Natural killer cell (primary cell): ENCODE measurements around the gene SIK3. TPM values are rescaled to one million over a fixed set of nuclear protein-coding genes. Genes with fewer than 3 reads are reported as not detected.

Source experiments
- ATAC-seq, 3 donors: fragments of 150-1000 bp in 2 of 3; fragments of 200-7000 bp in 1 of 3; cut with Tn5 transposase; 1 replicate in 1 of 3; 2 replicates in 2 of 3; pipeline ENCODE4 v1.10.0; 2021; ENCODE audit warnings: mild to moderate bottlenecking in 2 of 3, moderate library complexity in 2 of 3
- DNase-seq, 2 donors: peaks; one replicate each; pipeline versions ENCODE4 v3.0.0 to v3.0.0-alpha.2; 2013 to 2021; ENCODE audit warnings: mixed read lengths in 1 of 2
- H3K27ac ChIP-seq: one replicate; pipeline ENCODE4 v1.5.1; 2013; ENCODE audit warnings: mild to moderate bottlenecking, low read length
- H3K27me3 ChIP-seq: one replicate; pipeline ENCODE4 v1.6.1; 2013; ENCODE audit warnings: low read length; ENCODE audit not compliant: control insufficient read depth, insufficient read depth
- H3K36me3 ChIP-seq: one replicate; pipeline ENCODE4 v1.6.1; 2013; ENCODE audit warnings: low read length; ENCODE audit not compliant: control insufficient read depth, insufficient read depth
- H3K4me1 ChIP-seq: one replicate; pipeline ENCODE4 v1.6.1; 2013; ENCODE audit warnings: low read length; ENCODE audit not compliant: control insufficient read depth, insufficient read depth
- H3K4me3 ChIP-seq: one replicate; pipeline ENCODE4 v1.5.1; 2013; ENCODE audit warnings: low read length
- H3K9me3 ChIP-seq: one replicate; pipeline ENCODE4 v1.6.1; 2013; ENCODE audit warnings: low read length; ENCODE audit not compliant: control insufficient read depth, insufficient read depth
- H3K27ac Mint-ChIP-seq, 2 donors: one replicate each; pipeline ENCODE4 v1.8.0; 2022; ENCODE audit warnings: mild to moderate bottlenecking in 2 of 2, mixed read lengths in 2 of 2, moderate library complexity in 1 of 2
- H3K27me3 Mint-ChIP-seq, 2 donors: one replicate each; pipeline ENCODE4 v1.8.0; 2022; ENCODE audit warnings: low read depth in 2 of 2, mixed read lengths in 2 of 2
- H3K36me3 Mint-ChIP-seq: one replicate; pipeline ENCODE4 v1.8.0; 2022; ENCODE audit warnings: mixed read lengths
- H3K4me1 Mint-ChIP-seq, 2 donors: one replicate each; pipeline ENCODE4 v1.8.0; 2022; ENCODE audit warnings: mixed read lengths in 2 of 2
- H3K4me3 Mint-ChIP-seq: one replicate; pipeline ENCODE4 v1.8.0; 2022; ENCODE audit warnings: mild to moderate bottlenecking, moderate library complexity, mixed read lengths
- H3K9me3 Mint-ChIP-seq, 2 donors: one replicate each; pipeline ENCODE4 v1.8.0; 2022; ENCODE audit warnings: mixed read lengths in 2 of 2
- WGBS: methylation state at CpG from one replicate; pipeline ENCODE4 v1.1.7; 2013; ENCODE audit warnings: missing lambda C conversion rate; ENCODE audit not compliant: insufficient coverage; 5-methylcytosine and 5-hydroxymethylcytosine counted together
- intact Hi-C: fragments of 100-400 bp; cut with micrococcal nuclease; formaldehyde crosslinking; loops from one replicate; pipeline ENCODE4 v1.14.2; 2022
- total RNA-seq, 4 donors: library from RNA; stranded (reverse); fragments of 120-200 nt in 1 of 4; gene quantifications; one replicate each; pipeline versions ENCODE4 v1.2.3 to v1.2.4, GENCODE V29; 2013 to 2022
- TF ChIP-seq, protein P1 (sequence below): fragments of 200-600 bp; IDR thresholded peaks from one replicate; pipeline ENCODE4 v1.8.0; 2022; ENCODE audit warnings: antibody characterized with exemption

The SIK3 gene
- total RNA-seq, 3 donors from 2014 or later (not counting 1 experiment from before 2014, with no cell fraction given) = 71.6 to 120 (median 119) TPM

DNA sequence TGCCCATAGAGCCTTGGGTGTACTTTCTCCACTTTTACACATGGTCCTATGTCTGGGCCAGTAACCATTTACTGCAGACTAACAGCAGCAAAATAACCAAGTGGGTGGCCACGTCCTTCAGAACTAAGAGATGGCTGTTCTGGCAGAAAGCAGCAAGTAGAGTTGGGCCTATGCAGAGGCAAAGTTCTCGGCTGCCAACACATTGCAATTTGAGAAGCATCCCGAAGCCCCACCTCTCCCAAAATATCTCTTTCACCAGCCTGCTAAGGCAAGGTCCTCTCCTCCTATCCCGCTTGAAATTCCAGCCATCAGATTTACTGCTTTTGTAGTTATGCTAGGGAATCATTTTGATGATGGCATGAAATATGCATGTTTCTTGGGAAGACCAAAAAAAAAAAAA is 142.3 kb downstream of the SIK3 start:
- Mint-ChIP-seq H3K36me3 (peaks cover 1% of the 10 kb centered on the region), H3K27me3 (no peaks in the 10 kb centered on the region), H3K27ac (peak overlapping the region; percentile 85 to 87), H3K4me1 (peaks cover 48 to 50% of the 10 kb centered on the region in 2 donors), H3K9me3 (no peaks in the 10 kb centered on the region), H3K4me3 (no peak overlapping the region)
- ATAC-seq (peak in 1 of 3 donors; percentile 13), DNase-seq (no peak)
- no peaks in the 10 kb centered on the region for H3K27me3 ChIP-seq
- TF ChIP-seq, protein P1, sequence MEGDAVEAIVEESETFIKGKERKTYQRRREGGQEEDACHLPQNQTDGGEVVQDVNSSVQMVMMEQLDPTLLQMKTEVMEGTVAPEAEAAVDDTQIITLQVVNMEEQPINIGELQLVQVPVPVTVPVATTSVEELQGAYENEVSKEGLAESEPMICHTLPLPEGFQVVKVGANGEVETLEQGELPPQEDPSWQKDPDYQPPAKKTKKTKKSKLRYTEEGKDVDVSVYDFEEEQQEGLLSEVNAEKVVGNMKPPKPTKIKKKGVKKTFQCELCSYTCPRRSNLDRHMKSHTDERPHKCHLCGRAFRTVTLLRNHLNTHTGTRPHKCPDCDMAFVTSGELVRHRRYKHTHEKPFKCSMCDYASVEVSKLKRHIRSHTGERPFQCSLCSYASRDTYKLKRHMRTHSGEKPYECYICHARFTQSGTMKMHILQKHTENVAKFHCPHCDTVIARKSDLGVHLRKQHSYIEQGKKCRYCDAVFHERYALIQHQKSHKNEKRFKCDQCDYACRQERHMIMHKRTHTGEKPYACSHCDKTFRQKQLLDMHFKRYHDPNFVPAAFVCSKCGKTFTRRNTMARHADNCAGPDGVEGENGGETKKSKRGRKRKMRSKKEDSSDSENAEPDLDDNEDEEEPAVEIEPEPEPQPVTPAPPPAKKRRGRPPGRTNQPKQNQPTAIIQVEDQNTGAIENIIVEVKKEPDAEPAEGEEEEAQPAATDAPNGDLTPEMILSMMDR = no peak
- H3K4me3 ChIP-seq = no peak overlapping the region
- intact Hi-C loops = no loop called here
- peaks cover 5% of the 10 kb centered on the region for H3K36me3 ChIP-seq
- WGBS = 75% methylated on average over 3 of the region's 4 CpGs
- no peaks in the 10 kb centered on the region for H3K9me3 ChIP-seq
- H3K27ac ChIP-seq = peak overlapping the region; percentile 69
- H3K4me1 ChIP-seq = peaks cover 25% of the 10 kb centered on the region

DNA sequence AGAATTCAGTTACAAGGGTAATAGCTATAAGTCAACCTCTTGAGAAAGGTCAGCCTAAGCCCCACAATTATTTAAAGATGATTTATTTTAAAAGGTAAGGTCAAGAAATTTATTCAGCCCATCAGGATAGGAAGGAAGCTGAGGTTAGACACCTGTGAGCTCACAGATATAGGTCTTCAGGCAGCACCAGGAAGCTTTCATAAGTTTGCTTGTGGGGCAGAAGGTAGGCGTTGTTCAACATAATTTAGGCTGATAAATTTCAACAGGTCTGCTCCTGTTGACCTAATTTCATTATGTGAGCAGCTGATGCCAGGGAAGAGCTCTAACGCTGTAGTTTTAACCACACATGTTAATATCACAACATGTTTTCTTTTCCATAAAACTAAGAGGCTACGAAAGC is 142.7 kb downstream of the SIK3 start:
- Mint-ChIP-seq H3K4me3 (no peak overlapping the region), H3K4me1 (peaks cover 44 to 46% of the 10 kb centered on the region in 2 donors), H3K9me3 (no peaks in the 10 kb centered on the region), H3K36me3 (peaks cover 5% of the 10 kb centered on the region), H3K27ac (peak overlapping the region; percentile 85 to 87), H3K27me3 (no peaks in the 10 kb centered on the region)
- Histone ChIP-seq H3K36me3 (peaks cover 5% of the 10 kb centered on the region), H3K9me3 (no peaks in the 10 kb centered on the region), H3K4me3 (no peak overlapping the region), H3K4me1 (peaks cover 23% of the 10 kb centered on the region), H3K27ac (peak overlapping the region; percentile 69), H3K27me3 (no peaks in the 10 kb centered on the region)
- ATAC-seq = peak; percentile 52 to 62 (median 52)
- DNase-seq = peak in 1 of 2 donors; percentile 56
- WGBS = 31% methylated on average over 3 of the region's 3 CpGs
- intact Hi-C loops = no loop called here
- TF ChIP-seq, protein P1 = no peak

DNA sequence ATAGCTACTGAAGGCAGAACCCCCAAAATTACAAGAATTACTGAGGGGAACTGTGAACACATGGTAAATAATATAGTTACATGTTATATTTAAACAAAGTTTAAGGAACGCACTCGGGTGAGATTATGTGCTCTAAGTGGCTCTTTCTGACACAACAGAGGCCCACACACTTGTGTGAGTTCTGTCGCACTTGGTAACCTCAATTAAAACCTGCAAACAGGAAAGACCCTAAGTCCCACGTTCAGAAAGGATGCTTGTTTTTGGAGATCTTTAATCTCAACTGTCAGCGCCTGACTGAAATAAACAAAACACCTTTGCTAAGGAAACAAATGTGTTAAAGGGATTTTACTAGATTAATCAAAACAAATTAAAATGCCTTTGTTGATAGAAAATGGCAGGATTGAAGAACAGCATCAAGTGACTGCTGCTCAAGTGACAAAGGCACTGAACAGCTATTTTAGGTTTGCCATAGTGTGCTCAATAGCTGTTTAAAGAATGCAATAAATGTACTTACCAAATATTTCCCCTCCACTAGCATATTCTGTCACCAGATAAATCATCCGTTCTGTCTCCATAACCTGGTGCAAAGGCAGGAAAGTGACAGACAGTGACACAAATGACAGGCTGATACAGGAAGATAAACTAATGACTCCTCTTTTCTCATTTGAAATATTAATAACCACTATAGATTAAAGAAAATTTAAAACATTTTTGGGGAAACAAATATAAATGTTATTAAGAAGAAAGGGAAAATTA is 144.5 kb downstream of the SIK3 start:
- peak in 1 of 2 donors; percentile 58 for DNase-seq
- Histone ChIP-seq H3K9me3 (no peaks in the 10 kb centered on the region), H3K4me1 (peaks cover 20% of the 10 kb centered on the region), H3K27ac (peak overlapping the region; percentile 82), H3K4me3 (no peak overlapping the region), H3K27me3 (no peaks in the 10 kb centered on the region), H3K36me3 (peaks cover 15% of the 10 kb centered on the region)
- peak overlapping the region; percentile 87 to 92 for H3K27ac Mint-ChIP-seq
- peak; percentile 76 to 87 (median 87) for ATAC-seq
- WGBS = 34% methylated on average over 5 of the region's 6 CpGs
- peaks cover 12% of the 10 kb centered on the region for H3K36me3 Mint-ChIP-seq
- H3K27me3 Mint-ChIP-seq = no peaks in the 10 kb centered on the region
- peak overlapping the region; percentile 50 for H3K4me3 Mint-ChIP-seq
- TF ChIP-seq, protein P1 = no peak
- H3K9me3 Mint-ChIP-seq = no peaks in the 10 kb centered on the region
- H3K4me1 Mint-ChIP-seq = peaks cover 39 to 42% of the 10 kb centered on the region in 2 donors
- intact Hi-C loops = loop anchor here (2.0 kb wide), 1 partner anchor 25 kb away; no protein-coding TSS in a partner anchor
